GM12878 (cell line): ENCODE measurements around the gene GPM6B. TPM values are rescaled to one million over a fixed set of nuclear protein-coding genes. Genes with fewer than 3 reads are reported as not detected.

Source experiments
- BCLAF1 ChIP-seq: fragments of 450-650 bp; IDR thresholded peaks from 2 replicates; pipeline ENCODE4 v1.6.1; 2017; ENCODE audit warnings: antibody characterized with exemption, mild to moderate bottlenecking, moderate library complexity
- BRCA1 ChIP-seq: IDR thresholded peaks from 2 replicates; pipeline ENCODE4 v1.6.1; 2011; ENCODE audit warnings: low read depth, low read length, improper control_type of control experiment
- EGR1 ChIP-seq, 2 experiments: IDR thresholded peaks; 1 replicate in 1 of 2; 2 replicates in 1 of 2; pipeline ENCODE4 v1.6.1; 2011 to 2012; ENCODE audit warnings: low read depth in 2 of 2, low read length in 2 of 2, borderline replicate concordance in 1 of 2, mild to moderate bottlenecking in 1 of 2, moderate library complexity in 1 of 2
- HDAC2 ChIP-seq: fragments of 200-600 bp; sonication (generic); IDR thresholded peaks from 2 replicates; pipeline ENCODE4 v1.6.1; 2017
- KLF5 ChIP-seq: fragments of 450-650 bp; IDR thresholded peaks from 2 replicates; pipeline ENCODE4 v1.6.1; 2014; ENCODE audit warnings: mild to moderate bottlenecking; ENCODE audit not compliant: partially characterized antibody
- MXI1 ChIP-seq: fragments of 150-350 bp; IDR thresholded peaks from 2 replicates; pipeline ENCODE4 v1.6.1; 2011; ENCODE audit warnings: low read depth, mild to moderate bottlenecking, inconsistent platforms, low read length, improper control_type of control experiment
- NBN ChIP-seq: fragments of 450-650 bp; IDR thresholded peaks from 2 replicates; pipeline ENCODE4 v1.6.1; 2016
- NFXL1 ChIP-seq: fragments of 450-650 bp; IDR thresholded peaks from 2 replicates; pipeline ENCODE4 v1.6.1; 2017; ENCODE audit warnings: antibody characterized with exemption, mild to moderate bottlenecking, borderline replicate concordance
- PAX5 ChIP-seq: IDR thresholded peaks from 2 replicates; pipeline ENCODE4 v1.6.1; 2011; ENCODE audit warnings: low read depth, low read length, borderline replicate concordance
- RAD51 ChIP-seq: fragments of 450-650 bp; IDR thresholded peaks from 2 replicates; pipeline ENCODE4 v1.6.1; 2016; ENCODE audit warnings: moderate library complexity, mild to moderate bottlenecking, inconsistent platforms
- RFX5 ChIP-seq: IDR thresholded peaks from 2 replicates; pipeline ENCODE4 v1.6.1; 2011; ENCODE audit warnings: low read depth, low read length, improper control_type of control experiment
- SMAD5 ChIP-seq: IDR thresholded peaks from 2 replicates; pipeline ENCODE4 v1.6.1; 2016; ENCODE audit warnings: antibody characterized with exemption, low read depth
- TARDBP ChIP-seq: IDR thresholded peaks from 2 replicates; pipeline ENCODE4 v1.6.1; 2016; ENCODE audit warnings: borderline replicate concordance
- polyA plus RNA-seq, 11 experiments: library from polyadenylated mRNA; depleted of rRNA in 4 of 11; unstranded in 6 of 11; stranded (reverse) in 5 of 11; fragments of >200 nt; fragmentation: Nextera tagmentation in 4 of 11; fragmentation: Illumina TruSeq in 1 of 11; extraction: Ambion mirVana in 4 of 11; extraction: Trizol in 1 of 11; gene quantifications; 1 replicate in 1 of 11; 2 replicates in 10 of 11; pipeline versions ENCODE4 v1.2.1 to v1.2.3, GENCODE V29; 2011 to 2016; ENCODE audit warnings: inconsistent platforms in 2 of 11, missing spikeins in 2 of 11, low read depth in 1 of 11
- total RNA-seq, 4 experiments: library from RNA; depleted of rRNA in 3 of 4; stranded (reverse); fragments of >200 nt in 3 of 4; fragmentation: Illumina TruSeq in 1 of 4; extraction: Trizol in 1 of 4; gene quantifications; 2 replicates each; pipeline versions ENCODE4 v1.2.1 to v1.2.3, GENCODE V29; 2013 to 2021
- TF ChIP-seq, protein P1 (sequence below): IDR thresholded peaks from 2 replicates; pipeline ENCODE4 v1.6.1; 2011; ENCODE audit warnings: borderline replicate concordance, low read depth, mild to moderate bottlenecking, moderate library complexity, low read length; ENCODE audit not compliant: insufficient read depth, poor library complexity, severe bottlenecking

The GPM6B gene
- total and polyA plus RNA-seq, 10 of the 15 experiments (the other 5 are each of a cell fraction or from before 2014, with no cell fraction given) = 0.01 to 2.6 (median 0.37) TPM; not detected in 2

DNA sequence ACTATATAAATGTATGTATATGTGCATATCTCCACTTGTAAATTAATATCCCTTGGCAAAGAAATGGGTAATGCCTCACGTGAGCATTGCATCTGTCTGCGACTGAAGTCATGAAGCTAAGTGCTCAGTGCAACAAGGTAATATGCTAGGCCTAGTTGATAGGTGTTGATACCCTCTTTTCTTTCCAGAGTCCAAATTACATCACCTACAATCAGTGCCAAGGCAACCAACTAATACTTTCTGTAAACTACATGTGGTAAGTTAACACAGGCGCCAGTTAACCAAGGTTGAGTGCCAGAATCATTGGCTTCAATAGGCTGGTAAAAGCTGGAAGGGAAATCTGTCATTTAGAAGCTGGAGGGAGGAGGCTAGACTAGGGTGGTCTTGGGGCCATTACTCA lies 41.1 kb downstream of the GPM6B start (continued):
- TF ChIP-seq BCLAF1 = no peak
- TF ChIP-seq MXI1 = no peak
- no peak for TF ChIP-seq NFXL1
- no peak for TF ChIP-seq KLF5
- TF ChIP-seq BRCA1 = no peak
- no peak for TF ChIP-seq EGR1 (IDR thresholded peaks at IDR 0.05; ENCODE audit: borderline replicate concordance in 1 of 2, low read depth in 2 of 2, low read length in 2 of 2)
- TF ChIP-seq RAD51 = no peak
- TF ChIP-seq TARDBP = no peak
- no peak for TF ChIP-seq NBN
- TF ChIP-seq SMAD5 = no peak
- TF ChIP-seq, protein P1, sequence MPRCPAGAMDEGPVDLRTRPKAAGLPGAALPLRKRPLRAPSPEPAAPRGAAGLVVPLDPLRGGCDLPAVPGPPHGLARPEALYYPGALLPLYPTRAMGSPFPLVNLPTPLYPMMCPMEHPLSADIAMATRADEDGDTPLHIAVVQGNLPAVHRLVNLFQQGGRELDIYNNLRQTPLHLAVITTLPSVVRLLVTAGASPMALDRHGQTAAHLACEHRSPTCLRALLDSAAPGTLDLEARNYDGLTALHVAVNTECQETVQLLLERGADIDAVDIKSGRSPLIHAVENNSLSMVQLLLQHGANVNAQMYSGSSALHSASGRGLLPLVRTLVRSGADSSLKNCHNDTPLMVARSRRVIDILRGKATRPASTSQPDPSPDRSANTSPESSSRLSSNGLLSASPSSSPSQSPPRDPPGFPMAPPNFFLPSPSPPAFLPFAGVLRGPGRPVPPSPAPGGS = no peak
- TF ChIP-seq HDAC2 = no peak
- TF ChIP-seq PAX5 = no peak
- TF ChIP-seq RFX5 = no peak
- TF ChIP-seq, all 136 proteins: peak for 0
